SK-N-SH (cell line): Measurements from ENCODE around the gene GTF3C1. TPM values are rescaled to one million over a fixed set of nuclear protein-coding genes. Genes with fewer than 3 reads are reported as not detected.

Source experiments
- CTCF ChIA-PET: fragments of 300-600, 350-600 bp; formaldehyde crosslinking; extraction: SDS; loops from one replicate; lab custom pipeline; 2021; lab: Yijun Ruan, JAX
- POLR2A ChIA-PET: fragments of 350-600 bp; sonication (Branson Sonifier 250); formaldehyde crosslinking; extraction: SDS; loops from one replicate; lab custom pipeline; 2020; ENCODE audit warnings: antibody characterized with exemption, inconsistent platforms; lab: Yijun Ruan, JAX
- DNase-seq: peaks from one replicate; pipeline ENCODE4 v3.0.0; 2012
- H2AFZ ChIP-seq: fragments of 200-600 bp; sonication (generic); 2 replicates; pipeline ENCODE4 v1.8.1; 2016; ENCODE audit warnings: antibody characterized with exemption, mild to moderate bottlenecking, low read depth
- H3F3A ChIP-seq: fragments of 200-600 bp; sonication (generic); replicated peaks from 2 replicates; pipeline ENCODE3; 2016; ENCODE audit warnings: antibody characterized with exemption, mild to moderate bottlenecking; ENCODE audit not compliant: insufficient read depth
- H3K27ac ChIP-seq, 2 experiments: fragments of 200-500 bp in 1 of 2; fragments of 200-600 bp in 1 of 2; sonication (Bioruptor generic) in 1 of 2; sonication (generic), shearing (Covaris generic) in 1 of 2; 2 replicates each; pipeline versions ENCODE4 v1.5.1 to v1.6.1; 2014 to 2016; ENCODE audit warnings: low read depth in 2 of 2, inconsistent platforms in 1 of 2, low read length in 1 of 2, mild to moderate bottlenecking in 1 of 2, mixed read lengths in 1 of 2
- H3K27me3 ChIP-seq: fragments of 200-600 bp; sonication (generic), shearing (Covaris generic); 2 replicates; pipeline ENCODE4 v1.6.1; 2016; ENCODE audit warnings: mixed run types; ENCODE audit not compliant: insufficient read depth
- H3K36me3 ChIP-seq, 2 experiments: fragments of 200-500 bp in 1 of 2; fragments of 200-600 bp in 1 of 2; sonication (Bioruptor generic) in 1 of 2; sonication (generic) in 1 of 2; replicated peaks in 1 of 2; 2 replicates each; pipeline versions ENCODE3 to v1.5.1; 2014 to 2016; ENCODE audit warnings: low read length in 1 of 2, mild to moderate bottlenecking in 1 of 2; ENCODE audit not compliant: insufficient read depth in 2 of 2, control insufficient read depth in 1 of 2
- H3K4me1 ChIP-seq, 2 experiments: fragments of 200-500 bp in 1 of 2; fragments of 200-600 bp in 1 of 2; sonication (Bioruptor generic) in 1 of 2; sonication (generic), shearing (Covaris generic) in 1 of 2; 2 replicates each; pipeline versions ENCODE4 v1.5.1 to v1.6.1; 2014 to 2016; ENCODE audit warnings: low read depth in 1 of 2, low read length in 1 of 2, mixed run types in 1 of 2; ENCODE audit not compliant: insufficient read depth in 2 of 2, control insufficient read depth in 1 of 2
- H3K4me2 ChIP-seq: fragments of 200-600 bp; sonication (generic), shearing (Covaris generic); 2 replicates; pipeline ENCODE4 v1.6.1; 2017; ENCODE audit warnings: mixed run types
- H3K4me3 ChIP-seq, 2 experiments: fragments of 200-500 bp in 1 of 2; fragments of 200-600 bp in 1 of 2; sonication (Bioruptor generic) in 1 of 2; sonication (generic), shearing (Covaris generic) in 1 of 2; 2 replicates each; pipeline versions ENCODE4 v1.5.1 to v1.8.1; 2014 to 2016; ENCODE audit warnings: low read depth in 2 of 2, inconsistent platforms in 1 of 2, low read length in 1 of 2, mild to moderate bottlenecking in 1 of 2, mixed read lengths in 1 of 2, moderate library complexity in 1 of 2
- H3K79me2 ChIP-seq: fragments of 200-600 bp; sonication (generic); 2 replicates; pipeline ENCODE4 v1.8.1; 2017; ENCODE audit warnings: mild to moderate bottlenecking; ENCODE audit not compliant: insufficient read depth
- H3K9ac ChIP-seq: fragments of 200-600 bp; sonication (generic); 2 replicates; pipeline ENCODE4 v1.6.1; 2017; ENCODE audit warnings: mixed run types
- H3K9me2 ChIP-seq: fragments of 200-600 bp; sonication (generic); 2 replicates; pipeline ENCODE4 v1.6.1; 2017; ENCODE audit warnings: mixed run types
- H3K9me3 ChIP-seq: fragments of 200-600 bp; sonication (generic); 2 replicates; pipeline ENCODE4 v1.6.1; 2017; ENCODE audit warnings: mixed run types, mild to moderate bottlenecking, moderate library complexity
- H4K20me1 ChIP-seq: fragments of 200-600 bp; sonication (generic); 2 replicates; pipeline ENCODE4 v1.6.1; 2017; ENCODE audit warnings: mild to moderate bottlenecking, mixed run types; ENCODE audit not compliant: insufficient read depth
- CHD2 ChIP-seq: fragments of 150-350 bp; IDR thresholded peaks from 2 replicates; pipeline ENCODE4 v1.6.1; 2018; ENCODE audit warnings: low read length; ENCODE audit not compliant: partially characterized antibody
- EZH2phosphoT487 ChIP-seq: fragments of 200-600 bp; sonication (generic); IDR thresholded peaks from 2 replicates; pipeline ENCODE4 v1.6.1; 2017; ENCODE audit warnings: low read depth, mixed run types, mild to moderate bottlenecking, antibody characterized with exemption, moderate library complexity, borderline replicate concordance
- FOSL2 ChIP-seq: IDR thresholded peaks from 2 replicates; pipeline ENCODE4 v1.4.0; 2012; ENCODE audit warnings: low read depth, mild to moderate bottlenecking, moderate library complexity, borderline replicate concordance
- FOXJ3 ChIP-seq: sonication (generic); formaldehyde crosslinking; IDR thresholded peaks from 2 replicates; pipeline ENCODE4 v1.5.1; 2020; ENCODE audit warnings: mild to moderate bottlenecking, missing genetic modification reagents
- GATA2 ChIP-seq: sonication (generic); formaldehyde crosslinking; IDR thresholded peaks from 2 replicates; pipeline ENCODE4 v1.5.0; 2020; ENCODE audit warnings: mild to moderate bottlenecking, missing genetic modification reagents
- MEF2A ChIP-seq: IDR thresholded peaks from 2 replicates; pipeline ENCODE4 v1.4.0; 2012; ENCODE audit warnings: low read depth, borderline replicate concordance
- MXI1 ChIP-seq: IDR thresholded peaks from 2 replicates; pipeline ENCODE4 v1.6.1; 2012; ENCODE audit warnings: mild to moderate bottlenecking, low read depth, low read length, improper control_type of control experiment
- NFIC ChIP-seq: IDR thresholded peaks from 2 replicates; pipeline ENCODE4 v1.4.0; 2012; ENCODE audit warnings: borderline replicate concordance
- NRF1 ChIP-seq: IDR thresholded peaks from 2 replicates; pipeline ENCODE4 v1.6.1; 2012; ENCODE audit warnings: low read depth, mild to moderate bottlenecking, low read length
- POLR2AphosphoS5 ChIP-seq: IDR thresholded peaks from 2 replicates; pipeline ENCODE4 v1.6.1; 2012; ENCODE audit warnings: low read depth, low read length
- RAD21 ChIP-seq: IDR thresholded peaks from 2 replicates; pipeline ENCODE4 v1.6.1; 2012; ENCODE audit warnings: mild to moderate bottlenecking, low read length
- RCOR1 ChIP-seq: fragments of 150-350 bp; IDR thresholded peaks from 2 replicates; pipeline ENCODE4 v1.6.1; 2017; ENCODE audit warnings: antibody characterized with exemption, low read length
- TAF1 ChIP-seq: IDR thresholded peaks from 2 replicates; pipeline ENCODE4 v1.6.1; 2012; ENCODE audit warnings: low read depth, mild to moderate bottlenecking, low read length, moderate library complexity, borderline replicate concordance
- TEAD4 ChIP-seq: IDR thresholded peaks from 2 replicates; pipeline ENCODE4 v1.4.0; 2012; ENCODE audit warnings: mild to moderate bottlenecking, borderline replicate concordance; ENCODE audit not compliant: insufficient read depth
- WGBS: methylation state at CpG from one replicate; pipeline ENCODE4 v1.1.6; 2017; ENCODE audit warnings: low lambda C conversion rate; 5-methylcytosine and 5-hydroxymethylcytosine counted together
- polyA plus RNA-seq, 3 experiments: library from polyadenylated mRNA; depleted of rRNA; stranded (reverse); fragments of >200 nt; gene quantifications; 2 replicates each; pipeline ENCODE4 v1.2.3, GENCODE V29; 2012
- TF ChIP-seq, protein P1 (sequence below): IDR thresholded peaks from 2 replicates; pipeline ENCODE4 v1.4.0; 2012; ENCODE audit warnings: low read depth

The GTF3C1 gene
- polyA plus RNA-seq, 1 of the 3 experiments (the other 2 are of a cell fraction): 47.2 TPM

DNA sequence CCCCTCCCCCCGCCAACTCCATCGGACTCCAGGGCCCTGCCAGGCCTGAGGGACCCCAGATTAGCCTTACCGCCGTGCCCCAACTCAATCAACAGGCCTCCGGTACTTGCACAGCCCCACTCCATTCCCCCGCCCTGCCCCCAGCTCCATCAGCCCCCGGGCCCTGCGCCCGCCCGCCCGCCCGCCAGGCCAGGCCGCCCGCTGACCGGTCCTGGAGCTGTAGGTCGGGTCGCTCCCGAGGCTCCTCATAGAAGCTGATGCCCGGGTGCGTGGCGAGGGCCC lies 308 bp downstream of the GTF3C1 start:
- Histone ChIP-seq H3K9ac (peak overlapping the region; percentile 65), H3K9me2 (no peaks in the 10 kb centered on the region), H3K4me2 (peak overlapping the region; percentile 91), H3K79me2 (peaks cover 78% of the 10 kb centered on the region), H4K20me1 (peaks cover 39% of the 10 kb centered on the region), H3K4me1 (peaks cover 15 to 17% of the 10 kb centered on the region in 2 experiments; a peak in 2 of 4 replicates), H3K9me3 (no peaks in the 10 kb centered on the region), H3K4me3 (peak overlapping the region; percentile 75 to 99), H3K27ac (peak overlapping the region in 1 of 2 experiments; percentile 65; a peak in 3 of 4 replicates)
- DNase-seq: no peak
- 0% methylated on average over 2 of the region's 21 CpGs for WGBS
- TF ChIP-seq RAD21: no peak
- TF ChIP-seq MEF2A: no peak
- no peak for TF ChIP-seq POLR2AphosphoS5
- TF ChIP-seq GATA2 (CRISPR knock-in tag): no peak
- TF ChIP-seq MXI1: no peak
- TF ChIP-seq, protein P1, sequence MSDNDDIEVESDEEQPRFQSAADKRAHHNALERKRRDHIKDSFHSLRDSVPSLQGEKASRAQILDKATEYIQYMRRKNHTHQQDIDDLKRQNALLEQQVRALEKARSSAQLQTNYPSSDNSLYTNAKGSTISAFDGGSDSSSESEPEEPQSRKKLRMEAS: no peak
- TF ChIP-seq RCOR1: no peak
- no peak for TF ChIP-seq NFIC
- TF ChIP-seq FOXJ3 (CRISPR knock-in tag): no peak
- TF ChIP-seq NRF1: no peak
- TF ChIP-seq TEAD4: no peak
- TF ChIP-seq EZH2phosphoT487: no peak
- TF ChIP-seq, all 33 proteins: peak for 0
- CTCF ChIA-PET: interaction anchor here (1.4 to 1.7 kb wide), 2 partner anchors 24 to 521 kb away, joined by 3 to 4 read pairs; no protein-coding TSS in a partner anchor
- Histone ChIP-seq H2AFZ (no peak overlapping the region), H3K27me3 (no peaks in the 10 kb centered on the region), H3F3A (no peaks in the 10 kb centered on the region), H3K36me3 (peaks cover 3 to 10% of the 10 kb centered on the region in 2 experiments)
- POLR2A ChIA-PET: interaction anchor here (1.3 to 1.5 kb wide), 2 partner anchors 11 to 24 kb away, joined by 6 read pairs; no protein-coding TSS in a partner anchor

DNA sequence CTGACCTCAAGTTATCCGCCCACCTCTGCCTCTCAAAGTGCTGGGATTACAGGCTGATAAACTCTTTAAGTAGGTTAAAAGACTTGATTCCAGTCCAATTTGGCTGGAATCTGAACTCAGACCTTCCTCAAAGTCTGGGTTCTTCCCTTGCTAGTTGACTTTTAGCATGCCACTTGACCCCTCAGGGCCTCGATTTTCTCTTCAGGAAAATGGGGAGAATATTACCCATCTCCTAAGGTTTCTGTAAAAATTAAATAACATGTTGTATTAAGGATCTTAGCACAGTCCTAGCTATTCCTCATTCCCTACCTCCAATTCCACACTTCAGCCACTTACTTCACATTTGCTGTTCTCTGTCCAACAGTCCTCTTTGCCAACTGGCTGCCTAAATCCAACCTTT lies 1.9 kb downstream of the GTF3C1 start:
- 93% methylated on average over 2 of the region's 2 CpGs for WGBS
- peaks cover 15 to 17% of the 10 kb centered on the region in 2 experiments; a peak in 2 of 4 replicates for H3K4me1 ChIP-seq
- no peak for DNase-seq
- H3K9me2 ChIP-seq: no peaks in the 10 kb centered on the region
- no peaks in the 10 kb centered on the region for H3F3A ChIP-seq
- CTCF ChIA-PET: interaction anchor here (0.7 to 1.7 kb wide), 3 partner anchors 22 to 320 kb away, joined by 3 to 4 read pairs (median 3); no protein-coding TSS in a partner anchor
- peaks cover 39% of the 10 kb centered on the region for H4K20me1 ChIP-seq
- TF ChIP-seq CHD2 (no peak), FOXJ3 (CRISPR knock-in tag) (no peak), RAD21 (no peak), NFIC (no peak), RCOR1 (no peak), FOSL2 (no peak), MXI1 (no peak), MEF2A (no peak), TAF1 (no peak)
- TF ChIP-seq, protein P1: no peak
- peak overlapping the region; percentile 91 for H3K4me2 ChIP-seq
- H2AFZ ChIP-seq: no peak overlapping the region
- H3K79me2 ChIP-seq: peaks cover 67% of the 10 kb centered on the region
- no peaks in the 10 kb centered on the region for H3K9me3 ChIP-seq
- H3K9ac ChIP-seq: no peak overlapping the region
- H3K27me3 ChIP-seq: no peaks in the 10 kb centered on the region
- H3K27ac ChIP-seq: no peak overlapping the region
- peaks cover 17 to 21% of the 10 kb centered on the region in 2 experiments for H3K36me3 ChIP-seq
- POLR2A ChIA-PET: interaction anchor here (1.5 kb wide), 1 partner anchor 15 kb away, joined by 3 read pairs; no protein-coding TSS in a partner anchor
- no peak overlapping the region for H3K4me3 ChIP-seq
